NOMO-1 treated with dmso at 0.1 percent for 144 hours (cell line): ENCODE results near the gene RANBP3.
"Not testable (repeated sequence)": the region's sequence is repeated elsewhere in the genome, so short reads cannot be mapped to it uniquely, and the experiment has no call there.

Experiments used
- DNase-seq: peaks from one replicate; lab custom pipeline; 2025; ENCODE audit not compliant: unreplicated experiment; lab: John Stamatoyannopoulos, UW

RANBP3 gene

GRCh38 chr19:6006896-6007295 is 29.0 kb upstream of the RANBP3 start:
- no peak for DNase-seq

- DNase-seq = not testable (repeated sequence)
These were observed 28.1 kb upstream of the RANBP3 start for GRCh38 chr19:6006070-6006446.

GRCh38 chr19:6005321-6006069 is 27.6 kb upstream of the RANBP3 start:
- DNase-seq = no peak

- no peak for DNase-seq
These were observed 26.0 kb upstream of the RANBP3 start for GRCh38 chr19:6003976-6004375.

- DNase-seq = no peak
These were observed 24.7 kb upstream of the RANBP3 start for GRCh38 chr19:6002591-6002990.

- no peak for DNase-seq
These were observed 22.4 kb upstream of the RANBP3 start for GRCh38 chr19:6000228-6000847.

- DNase-seq = no peak
These were observed 21.8 kb upstream of the RANBP3 start for GRCh38 chr19:5999693-6000092.

GRCh38 chr19:5997371-5997770 is 19.4 kb upstream of the RANBP3 start:
- DNase-seq = no peak

GRCh38 chr19:5996623-5997320 is 18.8 kb upstream of the RANBP3 start:
- DNase-seq = no peak

- no peak for DNase-seq
These were observed 18.2 kb upstream of the RANBP3 start for GRCh38 chr19:5996102-5996501.

- no peak for DNase-seq
These were observed 17.7 kb upstream of the RANBP3 start for GRCh38 chr19:5995606-5996005.

GRCh38 chr19:5994405-5995165 is 16.6 kb upstream of the RANBP3 start:
- no peak for DNase-seq

GRCh38 chr19:5993648-5994358 is 15.9 kb upstream of the RANBP3 start:
- DNase-seq = no peak

GRCh38 chr19:5993201-5993600 is 15.3 kb upstream of the RANBP3 start:
- no peak for DNase-seq

GRCh38 chr19:5992756-5993155 is 14.8 kb upstream of the RANBP3 start:
- no peak for DNase-seq

- no peak for DNase-seq
These were observed 13.4 kb upstream of the RANBP3 start for GRCh38 chr19:5991244-5991838.

GRCh38 chr19:5990289-5990797 is 12.4 kb upstream of the RANBP3 start:
- DNase-seq = no peak

GRCh38 chr19:5989388-5990074 is 11.6 kb upstream of the RANBP3 start:
- DNase-seq = no peak

GRCh38 chr19:5988517-5989387 is 10.8 kb upstream of the RANBP3 start:
- no peak for DNase-seq
